ENCODE measurements around the gene GTSE1. TPM values are rescaled to one million over a fixed set of nuclear protein-coding genes. Genes with fewer than 3 reads are reported as not detected.

The GTSE1 gene
- total RNA-seq, 2 experiments from 2014 or later = 39.4 to 41.4 TPM

GRCh38 chr22:46376908-46377524 is 80.3 kb downstream of the GTSE1 start:
- Mint-ChIP-seq H3K9me3 (peaks cover 10% of the 10 kb centered on the region), H3K27me3 (peaks cover 3% of the 10 kb centered on the region), H3K4me1 (ENCODE audit: low read depth) (peaks cover 18% of the 10 kb centered on the region), H3K36me3 (ENCODE audit: low read depth) (peaks cover 3% of the 10 kb centered on the region), H3K27ac (no peak overlapping the region), H3K4me3 (no peak overlapping the region)
- ChIA-PET CTCF (interaction anchor here (0.9 kb wide), 1 partner anchor 10 kb away, joined by 3 read pairs; no protein-coding TSS in a partner anchor), POLR2A (no interaction called here)
- no peak for ATAC-seq
- DNase-seq = no peak
- TF ChIP-seq CTCF (IDR thresholded peaks at IDR 0.05) = no peak
- intact Hi-C loops (cut with micrococcal nuclease) = no loop called here

- intact Hi-C loops (cut with micrococcal nuclease) = no loop called here
- CTCF ChIA-PET = no interaction called here
Observed at GRCh38 chr22:46377525-46378425, 81.1 kb downstream of the GTSE1 start.

DNA sequence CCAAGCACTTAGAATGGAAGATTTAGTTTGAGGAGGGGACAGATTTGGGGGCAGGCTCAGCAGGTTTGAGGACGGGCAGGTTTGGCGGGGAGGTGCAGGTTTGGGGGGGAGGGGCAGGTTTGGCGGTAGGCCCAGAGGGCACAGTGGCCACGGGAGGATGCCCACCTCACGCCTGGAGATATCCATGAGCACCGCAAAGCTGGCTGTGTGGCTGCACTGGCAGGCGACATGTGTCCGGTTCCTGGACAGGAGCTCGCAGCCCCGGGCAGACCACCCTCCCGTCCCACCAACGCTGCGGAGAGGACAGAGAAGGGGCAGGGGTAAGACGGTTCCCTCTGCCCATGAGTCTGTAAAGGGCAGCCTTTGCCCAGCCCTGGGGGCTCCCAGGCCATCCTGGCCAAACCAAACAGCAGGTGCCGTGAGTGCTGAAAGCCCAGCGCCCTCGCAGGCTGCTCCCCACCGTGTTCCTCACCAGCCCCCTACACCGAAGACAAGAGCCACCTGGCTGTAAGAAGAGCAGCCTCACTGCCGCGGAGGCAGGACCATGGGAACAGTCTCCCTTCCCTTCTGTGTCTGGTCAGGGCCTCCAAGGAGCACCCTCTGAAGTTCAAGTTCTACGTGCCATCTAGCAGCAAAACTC is 81.9 kb downstream of the GTSE1 start:
- DNase-seq (no peak), ATAC-seq (no peak)
- Mint-ChIP-seq H3K9me3 (peaks cover 10% of the 10 kb centered on the region), H3K27ac (no peak overlapping the region), H3K4me3 (no peak overlapping the region), H3K36me3 (ENCODE audit: low read depth) (peaks cover 3% of the 10 kb centered on the region), H3K27me3 (peaks cover 3% of the 10 kb centered on the region), H3K4me1 (ENCODE audit: low read depth) (peaks cover 12% of the 10 kb centered on the region)
- no peak for TF ChIP-seq CTCF (IDR thresholded peaks at IDR 0.05)
- intact Hi-C loops (cut with micrococcal nuclease) = no loop called here
- ChIA-PET POLR2A (no interaction called here), CTCF (no interaction called here)

More at GRCh38 chr22:46377525-46378425, 81.1 kb downstream of the GTSE1 start:
- Mint-ChIP-seq H3K9me3 (peaks cover 10% of the 10 kb centered on the region), H3K4me1 (ENCODE audit: low read depth) (peaks cover 16% of the 10 kb centered on the region), H3K27me3 (peaks cover 3% of the 10 kb centered on the region), H3K4me3 (no peak overlapping the region), H3K27ac (no peak overlapping the region), H3K36me3 (ENCODE audit: low read depth) (peaks cover 3% of the 10 kb centered on the region)
- ATAC-seq = no peak
- no peak for DNase-seq
- no peak for TF ChIP-seq CTCF (IDR thresholded peaks at IDR 0.05)
- POLR2A ChIA-PET = no interaction called here

- Mint-ChIP-seq H3K4me3 (no peak overlapping the region), H3K9me3 (peaks cover 10% of the 10 kb centered on the region), H3K4me1 (ENCODE audit: low read depth) (peaks cover 5% of the 10 kb centered on the region), H3K27ac (no peak overlapping the region), H3K36me3 (ENCODE audit: low read depth) (peaks cover 3% of the 10 kb centered on the region), H3K27me3 (no peaks in the 10 kb centered on the region)
- TF ChIP-seq CTCF (IDR thresholded peaks at IDR 0.05) = no peak
- CTCF ChIA-PET = no interaction called here
- intact Hi-C loops (cut with micrococcal nuclease) = no loop called here
- DNase-seq (no peak), ATAC-seq (no peak)
- POLR2A ChIA-PET = no interaction called here
Observed at GRCh38 chr22:46379066-46379930, 82.6 kb downstream of the GTSE1 start.

Data from activated CD8-positive, alpha-beta T cell treated with anti-CD3 and anti-CD28 coated beads for 36 hours (primary cell).